HG02885 (cell line): ENCODE data around the gene HS3ST5.
"Not testable (repeated sequence)": the region's sequence is repeated elsewhere in the genome, so short reads cannot be mapped to it uniquely, and the experiment has no call there.

Experiments
- ATAC-seq: cut with Tn5 transposase; IDR thresholded peaks from one replicate; pipeline ENCODE4 v1.9.1; 2021; ENCODE audit warnings: mild to moderate bottlenecking; ENCODE audit not compliant: unreplicated experiment, poor library complexity

HS3ST5 gene

GRCh38 chr6:114115652-114116051 lies 227.2 kb downstream of the HS3ST5 start:
- ATAC-seq = no peak

- peak; percentile 80 for ATAC-seq
Observed at GRCh38 chr6:114108119-114109002, 234.5 kb downstream of the HS3ST5 start.

- ATAC-seq = no peak
Observed at GRCh38 chr6:114106020-114106419, 236.8 kb downstream of the HS3ST5 start.

GRCh38 chr6:114101255-114101654 lies 241.6 kb downstream of the HS3ST5 start:
- ATAC-seq = no peak

GRCh38 chr6:114100215-114100994 lies 242.4 kb downstream of the HS3ST5 start:
- no peak for ATAC-seq

GRCh38 chr6:114096561-114097172 lies 246.2 kb downstream of the HS3ST5 start:
- ATAC-seq = peak; percentile 74

- ATAC-seq = no peak
Observed at GRCh38 chr6:114092943-114093342, 249.9 kb downstream of the HS3ST5 start.

GRCh38 chr6:114090626-114091025 lies 252.2 kb downstream of the HS3ST5 start:
- ATAC-seq = no peak

GRCh38 chr6:114087496-114087895 lies 255.3 kb downstream of the HS3ST5 start:
- ATAC-seq = no peak

GRCh38 chr6:114085211-114085610 lies 257.6 kb downstream of the HS3ST5 start:
- ATAC-seq = no peak

- ATAC-seq = no peak
Observed at GRCh38 chr6:114084327-114084890, 258.4 kb downstream of the HS3ST5 start.

GRCh38 chr6:114083251-114083650 lies 259.6 kb downstream of the HS3ST5 start:
- ATAC-seq = no peak

- ATAC-seq = no peak
Observed at GRCh38 chr6:114081730-114082129, 261.1 kb downstream of the HS3ST5 start.

GRCh38 chr6:114080891-114081510 lies 261.8 kb downstream of the HS3ST5 start:
- no peak for ATAC-seq

GRCh38 chr6:114080410-114080809 lies 262.4 kb downstream of the HS3ST5 start:
- not testable (repeated sequence) for ATAC-seq

- ATAC-seq = no peak
Observed at GRCh38 chr6:114075777-114076176, 267.0 kb downstream of the HS3ST5 start.

- ATAC-seq = no peak
Observed at GRCh38 chr6:114075300-114075699, 267.5 kb downstream of the HS3ST5 start.

- ATAC-seq = no peak
Observed at GRCh38 chr6:114068771-114069170, 274.1 kb downstream of the HS3ST5 start.

- no peak for ATAC-seq
Observed at GRCh38 chr6:114068116-114068515, 274.7 kb downstream of the HS3ST5 start.

- peak; percentile 69 for ATAC-seq
Observed at GRCh38 chr6:114064862-114065261, 278.0 kb downstream of the HS3ST5 start.
